HEK293 (cell line): Measurements from ENCODE around the gene CCDC13.

Experiments
- ATF2 ChIP-seq: fragments of 450-650 bp; formaldehyde crosslinking; IDR thresholded peaks from 2 replicates; pipeline ENCODE4 v1.5.1; 2016; ENCODE audit warnings: missing biosample characterization, missing genetic modification characterization, low read depth
- CTCF ChIP-seq: fragments of 450-650 bp; formaldehyde crosslinking; IDR thresholded peaks from 2 replicates; pipeline ENCODE4 v1.5.1; 2016; ENCODE audit warnings: missing biosample characterization, missing genetic modification characterization
- EGR2 ChIP-seq: fragments of 450-650 bp; formaldehyde crosslinking; IDR thresholded peaks from 2 replicates; pipeline ENCODE4 v1.5.1; 2016; ENCODE audit warnings: low read depth, missing biosample characterization, missing genetic modification characterization
- HOXA7 ChIP-seq: sonication (generic); formaldehyde crosslinking; IDR thresholded peaks from 2 replicates; pipeline ENCODE4 v1.8.1; 2022; ENCODE audit warnings: missing genetic modification reagents, borderline replicate concordance
- INSM2 ChIP-seq: fragments of 450-650 bp; formaldehyde crosslinking; IDR thresholded peaks from 2 replicates; pipeline ENCODE4 v1.5.1; 2016; ENCODE audit warnings: missing biosample characterization, missing genetic modification characterization
- SCRT2 ChIP-seq: fragments of 450-650 bp; formaldehyde crosslinking; IDR thresholded peaks from 2 replicates; pipeline ENCODE4 v1.5.1; 2016; ENCODE audit warnings: missing biosample characterization, missing genetic modification characterization
- ZNF114 ChIP-seq: fragments of 450-650 bp; formaldehyde crosslinking; IDR thresholded peaks from 2 replicates; pipeline ENCODE4 v1.5.0; 2017; ENCODE audit warnings: missing biosample characterization, missing genetic modification characterization
- ZNF146 ChIP-seq: fragments of 450-650 bp; formaldehyde crosslinking; IDR thresholded peaks from 2 replicates; pipeline ENCODE4 v1.5.1; 2016; ENCODE audit warnings: missing biosample characterization, missing genetic modification characterization
- ZNF501 ChIP-seq: fragments of 450-650 bp; formaldehyde crosslinking; IDR thresholded peaks from 2 replicates; pipeline ENCODE4 v1.5.1; 2016; ENCODE audit warnings: missing biosample characterization, missing genetic modification characterization
- ZNF610 ChIP-seq: fragments of 450-650 bp; formaldehyde crosslinking; IDR thresholded peaks from 2 replicates; pipeline ENCODE4 v1.5.1; 2016; ENCODE audit warnings: missing biosample characterization, missing genetic modification characterization, borderline replicate concordance
- ZNF830 ChIP-seq: fragments of 450-650 bp; IDR thresholded peaks from 2 replicates; pipeline ENCODE4 v1.5.0; 2018; ENCODE audit warnings: missing biosample characterization, missing genetic modification characterization, low read depth, mild to moderate bottlenecking, moderate library complexity

- TF ChIP-seq CTCF (tag by site-specific recombination) (no peak), ATF2 (tag by site-specific recombination) (no peak), ZNF830 (tag by site-specific recombination) (no peak), ZNF114 (tag by site-specific recombination) (no peak), ZNF146 (no peak), INSM2 (tag by site-specific recombination) (no peak), HOXA7 (no peak), ZNF501 (tag by site-specific recombination) (no peak), SCRT2 (no peak), ZNF610 (no peak), EGR2 (tag by site-specific recombination) (no peak)
These were observed 39.4 kb downstream of the CCDC13 start for GRCh38 chr3:42733501-42734262.
